GM18909 (cell line): ENCODE data around the gene LNP1.
"Not testable (repeated sequence)": the region's sequence is repeated elsewhere in the genome, so short reads cannot be mapped to it uniquely, and the experiment has no call there.

Experiments
- ATAC-seq: cut with Tn5 transposase; IDR thresholded peaks from one replicate; pipeline ENCODE4 v1.9.1; 2021; ENCODE audit warnings: mild to moderate bottlenecking; ENCODE audit not compliant: unreplicated experiment, poor library complexity

Gene LNP1

DNA sequence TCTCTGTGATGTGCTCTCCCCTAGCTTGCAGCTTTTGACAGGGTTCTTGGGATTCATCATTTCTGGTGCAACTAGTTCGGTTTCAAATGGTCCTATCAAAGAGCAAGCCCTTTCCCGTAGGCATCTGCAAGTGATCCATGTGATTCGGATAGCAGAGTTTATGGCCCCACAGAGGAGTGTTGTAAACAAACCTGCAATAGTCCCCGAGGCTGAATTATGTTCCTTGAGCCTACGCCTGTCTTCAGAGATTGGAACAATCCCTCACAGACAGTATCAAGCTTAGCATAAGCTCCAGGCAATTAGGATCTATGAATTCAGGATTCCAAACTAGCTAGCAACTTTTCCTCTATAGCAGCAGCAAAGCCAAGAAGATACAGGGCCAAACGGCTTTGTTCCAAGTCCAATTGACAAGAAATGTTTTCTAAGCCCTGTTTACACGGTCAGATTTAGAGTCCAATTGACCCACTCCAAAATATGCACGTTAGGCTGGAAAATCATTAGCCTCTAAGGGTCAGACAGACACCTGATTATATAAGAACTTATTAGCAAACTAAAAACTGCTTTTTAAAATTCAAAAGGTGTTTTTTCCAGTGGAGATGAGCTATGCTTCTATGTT, 24.8 kb downstream of the LNP1 start:
- no peak for ATAC-seq

DNA sequence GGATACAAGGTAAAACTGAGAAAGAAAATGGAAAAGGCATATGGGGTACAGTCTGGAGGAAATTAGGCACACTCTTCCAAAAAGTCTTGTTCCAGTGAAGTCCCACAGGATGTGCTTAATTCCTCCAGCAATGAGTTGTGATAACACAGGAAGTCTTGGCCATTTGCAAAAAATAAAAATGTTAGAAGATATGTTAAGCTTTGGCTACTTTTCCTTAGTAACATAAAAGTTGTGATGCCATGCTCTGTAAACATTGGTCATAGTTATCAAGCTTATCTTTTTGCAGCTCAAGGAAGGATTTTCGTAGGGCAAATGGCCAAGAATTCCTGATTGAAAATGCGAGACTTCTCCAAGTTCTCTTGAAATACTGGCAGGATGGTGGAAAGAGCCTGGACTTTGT, 26.4 kb downstream of the LNP1 start:
- no peak for ATAC-seq

DNA sequence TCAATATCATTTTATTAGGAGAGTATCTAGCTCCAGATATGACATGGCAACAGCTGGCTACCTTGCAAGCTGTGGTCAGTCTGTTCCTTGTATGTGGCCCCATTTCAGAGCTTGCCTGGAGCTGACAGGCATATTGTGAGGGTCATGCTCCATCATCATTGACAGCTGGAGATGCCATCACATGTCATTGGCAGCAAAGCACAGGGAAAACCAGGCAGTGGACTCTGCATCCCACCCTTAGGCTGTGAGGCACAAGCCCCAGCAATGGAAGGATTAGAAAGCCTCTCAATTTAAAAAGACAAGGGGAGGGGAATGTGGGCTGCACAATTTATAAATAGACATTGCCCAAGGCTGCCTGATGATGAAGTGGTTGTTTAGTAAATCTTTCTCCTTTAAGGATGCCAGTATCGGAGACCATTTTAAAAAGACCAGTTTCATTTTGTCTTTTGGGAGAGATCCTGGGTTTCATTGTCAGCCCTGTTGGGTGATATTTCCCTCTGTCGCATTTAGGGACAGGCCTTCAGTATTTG, 27.9 kb downstream of the LNP1 start:
- no peak for ATAC-seq

DNA sequence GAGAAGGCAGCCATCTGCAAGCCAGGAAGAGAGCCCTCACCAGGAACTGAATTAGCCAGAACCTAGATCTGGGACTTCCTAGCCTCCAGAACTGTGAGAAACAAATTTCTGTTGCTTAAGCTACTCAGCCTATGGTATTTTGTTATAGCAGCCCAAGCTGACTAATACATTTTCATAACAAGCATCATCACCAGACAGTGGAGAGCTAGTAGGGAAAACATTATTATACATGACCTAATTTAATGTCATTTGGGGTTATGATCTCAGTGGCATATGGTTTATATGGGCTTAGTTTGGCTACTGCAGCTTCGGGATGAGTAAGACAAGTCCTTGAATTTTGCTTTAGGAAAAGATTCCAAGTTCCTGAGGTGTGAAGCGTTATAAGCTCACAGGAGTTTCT, 35.6 kb downstream of the LNP1 start:
- no peak for ATAC-seq

DNA sequence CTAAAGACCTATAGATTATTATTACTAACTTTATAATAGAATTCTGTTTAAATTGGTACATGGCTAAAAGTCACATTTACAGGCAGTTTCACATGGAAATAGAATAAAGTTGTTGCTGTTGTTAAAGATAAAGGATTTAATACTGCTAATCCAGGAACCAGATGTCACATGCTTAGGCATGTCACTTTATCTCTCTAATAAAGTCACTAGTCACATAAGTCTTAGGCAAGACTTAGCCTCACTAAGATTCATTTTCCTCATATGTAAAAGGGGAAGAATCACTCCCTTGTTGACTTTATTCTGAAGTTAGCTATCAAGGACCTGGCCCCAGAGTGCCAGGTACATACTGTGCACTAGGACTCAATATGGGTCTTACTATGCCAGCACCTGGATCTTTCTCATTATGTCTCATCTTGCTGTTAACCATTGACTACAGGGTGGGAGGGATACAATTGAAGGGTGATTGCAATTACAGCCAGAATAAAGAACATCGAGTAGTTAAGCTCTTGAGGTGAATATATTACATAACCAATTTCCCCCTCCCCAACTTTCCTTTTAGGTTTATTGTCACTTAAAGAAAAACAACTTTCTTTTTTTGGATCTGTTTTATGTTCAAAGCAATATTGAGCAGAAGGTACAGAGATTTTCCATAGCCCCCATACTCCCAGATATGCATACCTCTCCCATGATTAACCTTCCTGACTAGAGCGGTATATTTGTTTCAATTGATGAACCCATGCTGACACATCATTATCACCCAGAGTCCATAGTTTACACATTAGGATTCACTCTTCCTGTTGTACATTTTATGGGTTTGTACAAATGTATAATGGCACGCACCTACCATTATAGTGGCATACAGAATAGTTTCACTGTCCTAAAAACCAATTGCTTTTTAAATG, 36.6 kb downstream of the LNP1 start:
- ATAC-seq: no peak

DNA sequence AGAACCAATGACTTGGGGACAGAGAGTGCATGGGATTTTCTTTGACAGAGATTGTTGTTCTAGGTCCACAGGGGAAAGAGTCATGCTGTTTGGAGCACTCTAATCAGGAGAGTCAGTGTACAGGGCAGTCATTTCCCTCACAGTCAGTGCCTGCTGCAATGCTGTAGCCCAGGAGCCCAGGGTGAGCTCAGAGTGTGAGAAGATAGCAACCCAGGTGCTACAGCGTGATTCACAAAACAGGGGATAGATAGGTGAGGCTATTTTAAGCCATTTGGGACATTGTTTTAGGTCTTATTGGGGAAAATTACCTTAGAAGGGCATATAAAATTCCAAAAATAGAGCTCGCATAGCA, 37.3 kb downstream of the LNP1 start:
- no peak for ATAC-seq

DNA sequence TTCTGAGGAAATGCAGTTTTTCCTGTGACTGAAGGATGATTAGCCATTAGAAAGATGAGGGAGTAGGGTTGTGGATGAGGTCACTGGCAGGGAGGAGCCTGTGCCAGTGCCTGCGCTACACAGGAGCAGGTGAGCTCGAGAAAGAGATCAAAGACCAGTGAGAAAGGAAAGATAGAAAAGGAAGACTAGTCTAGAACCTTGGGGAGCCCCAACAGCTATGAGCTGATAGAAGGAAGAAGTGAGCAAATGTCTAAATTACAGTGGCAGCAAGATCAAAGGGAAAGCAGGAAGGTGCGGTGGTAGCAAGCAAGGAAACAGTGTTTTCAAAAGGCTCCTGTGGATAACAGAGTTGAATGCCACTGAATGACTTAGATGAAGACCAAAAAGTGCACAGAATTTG, 39.6 kb downstream of the LNP1 start:
- no peak for ATAC-seq

DNA sequence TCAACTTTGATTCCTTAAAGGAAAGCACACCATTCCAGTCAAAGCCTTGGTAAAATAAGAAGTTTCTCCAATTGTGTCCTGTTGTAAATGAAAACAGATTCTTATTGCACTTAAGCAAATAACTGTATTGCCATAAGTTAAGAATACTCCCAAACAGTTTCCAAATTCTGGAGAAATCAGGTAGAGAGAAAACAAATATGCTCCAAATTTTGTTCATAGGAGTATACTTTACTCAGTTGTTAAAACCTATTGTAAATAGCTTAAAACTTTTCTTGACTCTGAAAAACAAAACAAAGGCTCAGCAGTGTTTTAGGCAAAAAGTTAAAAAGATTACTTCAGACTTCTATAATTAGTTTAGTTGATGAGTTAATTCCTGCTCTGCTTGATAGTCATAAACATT, 42.4 kb downstream of the LNP1 start:
- ATAC-seq: no peak

DNA sequence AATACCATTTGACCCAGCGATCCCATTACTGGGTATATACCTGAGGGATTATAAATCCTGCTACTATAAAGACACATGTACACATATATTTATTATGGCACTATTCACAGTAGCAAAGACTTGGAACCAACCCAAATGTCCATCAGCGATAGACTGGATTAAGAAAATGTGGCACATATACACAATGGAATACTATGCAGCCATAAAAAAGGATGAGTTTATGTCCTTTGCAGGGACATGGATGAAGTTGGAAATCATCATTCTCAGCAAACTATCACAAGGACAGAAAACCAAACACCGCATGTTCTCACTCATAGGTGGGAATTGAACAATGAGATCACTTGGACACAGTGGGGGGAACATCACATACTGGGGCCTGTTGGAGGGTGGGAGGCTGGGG, 45.7 kb downstream of the LNP1 start:
- not testable (repeated sequence) for ATAC-seq

DNA sequence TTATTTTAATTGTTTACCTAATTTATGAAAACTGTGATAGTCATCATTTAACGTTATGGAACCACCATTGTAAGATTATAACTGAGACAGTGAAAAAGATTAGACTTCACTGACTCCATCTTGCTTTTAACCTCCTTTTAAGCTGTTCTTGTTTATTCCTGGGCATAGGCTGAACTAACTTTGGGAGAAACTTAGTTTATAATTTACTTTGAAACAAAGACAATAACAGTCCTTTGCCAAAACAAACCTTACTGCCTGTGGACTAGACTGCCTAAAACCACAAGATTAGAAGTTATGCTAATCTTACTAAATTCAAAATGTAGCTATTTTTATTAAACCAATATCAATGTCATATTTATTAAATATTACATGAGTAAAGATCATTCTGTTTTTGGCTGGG, 46.7 kb downstream of the LNP1 start:
- ATAC-seq: no peak

DNA sequence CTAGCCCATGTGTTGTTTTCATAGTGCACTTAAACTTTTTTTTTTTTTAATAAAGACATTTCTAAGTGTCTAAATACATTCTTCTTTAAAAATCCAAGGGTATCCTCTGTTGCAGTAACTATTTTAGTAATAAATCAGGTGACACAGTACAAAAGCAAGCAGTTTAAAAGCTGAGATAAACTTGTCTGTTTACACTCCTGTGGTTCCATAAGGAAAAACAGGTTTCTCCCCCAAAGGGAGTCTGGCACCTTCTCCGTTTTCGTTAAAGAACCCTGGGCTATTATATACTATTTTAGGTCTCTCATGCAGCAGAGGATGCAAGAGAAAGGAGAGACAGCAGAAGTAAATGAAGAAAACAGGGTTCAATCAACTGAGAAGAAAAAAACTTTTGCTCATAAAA, 47.9 kb downstream of the LNP1 start:
- no peak for ATAC-seq

DNA sequence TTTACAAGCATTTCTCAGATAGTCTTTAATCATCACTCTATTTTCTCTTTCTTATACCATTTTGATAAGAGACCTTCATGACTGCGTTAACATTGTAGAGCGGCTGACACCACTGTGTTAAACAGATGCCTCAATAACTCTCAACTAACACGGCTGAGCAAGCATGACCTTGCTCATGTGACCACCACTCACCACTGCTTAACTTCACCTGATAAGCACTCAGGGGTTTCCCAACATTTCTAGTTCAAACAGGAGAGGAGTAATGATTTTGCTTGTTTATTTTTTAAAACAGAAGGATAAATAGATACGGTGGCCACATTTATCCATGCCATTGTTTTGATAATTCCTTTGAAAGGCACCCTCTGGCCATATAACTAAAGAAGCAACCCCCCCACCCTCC, 53.3 kb downstream of the LNP1 start:
- no peak for ATAC-seq

DNA sequence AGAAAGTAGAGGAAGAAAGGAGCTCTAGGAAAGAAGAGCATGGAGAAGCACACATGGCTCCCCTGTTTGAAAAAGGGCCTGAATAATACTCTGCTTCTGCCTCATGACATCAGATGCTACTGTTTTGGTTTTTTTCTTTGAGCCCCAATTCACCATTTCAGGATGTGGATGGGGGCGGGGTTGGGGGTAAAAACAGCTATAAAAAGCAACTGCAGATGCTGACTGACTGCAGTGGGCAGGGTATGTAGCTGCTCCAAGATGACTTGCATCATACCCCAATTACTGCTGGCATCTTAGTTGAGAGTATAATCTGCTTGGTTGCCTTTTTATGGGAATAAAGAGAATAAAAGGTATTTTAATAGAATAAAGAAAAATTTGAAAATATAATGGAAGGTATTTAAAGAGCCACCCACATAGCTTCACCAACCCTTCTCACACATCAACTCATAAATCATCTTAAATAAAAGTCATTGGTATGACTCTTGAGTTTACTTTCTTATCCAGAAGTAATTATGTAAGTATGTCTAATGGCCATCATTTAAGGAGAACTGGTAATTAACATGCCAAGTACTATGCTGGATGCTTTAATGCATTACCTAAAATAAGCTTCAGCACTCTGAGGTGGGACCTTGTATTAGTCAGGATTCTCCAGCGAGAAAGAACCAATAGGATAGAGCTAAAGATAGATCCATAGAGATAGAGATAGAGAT, 54.7 kb downstream of the LNP1 start:
- ATAC-seq: no peak

DNA sequence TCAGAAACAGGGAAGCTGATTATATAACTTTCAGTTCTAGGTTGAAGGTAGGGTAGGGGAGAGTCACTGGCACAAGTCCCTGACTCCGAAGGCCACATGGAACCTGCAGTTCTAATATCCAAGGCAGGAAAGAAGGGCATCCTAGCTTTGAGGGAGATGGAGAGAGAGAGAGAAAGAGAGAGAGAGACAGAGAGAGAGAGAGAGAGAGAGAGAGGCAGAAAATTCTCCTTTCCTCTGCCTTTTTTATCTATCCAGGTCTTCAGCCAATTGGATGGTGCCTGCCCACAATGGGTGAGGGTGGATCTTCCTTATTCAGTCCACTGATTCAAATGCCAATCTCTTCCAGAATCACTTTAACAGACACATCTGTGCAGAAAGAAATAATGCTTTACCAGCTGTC, 55.4 kb downstream of the LNP1 start:
- ATAC-seq: no peak

DNA sequence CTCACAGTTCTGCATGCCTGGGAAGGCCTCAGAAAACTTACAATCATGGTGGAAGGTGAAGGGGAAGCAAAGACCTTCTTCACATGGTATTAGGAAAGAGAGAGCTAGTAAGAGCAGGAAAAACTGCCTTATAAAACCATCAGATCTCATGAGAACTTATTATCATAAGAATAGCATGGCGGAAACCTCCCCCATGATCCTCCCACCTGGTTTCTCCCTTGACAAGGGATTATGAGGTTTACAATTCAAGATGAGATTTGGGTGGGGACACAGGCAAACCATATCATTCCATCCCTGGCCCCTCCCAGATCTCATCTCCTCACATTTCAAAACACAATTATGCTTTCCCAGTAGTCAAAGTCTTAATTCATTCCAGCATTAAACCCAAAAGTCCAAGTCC, 56.5 kb downstream of the LNP1 start:
- no peak for ATAC-seq

DNA sequence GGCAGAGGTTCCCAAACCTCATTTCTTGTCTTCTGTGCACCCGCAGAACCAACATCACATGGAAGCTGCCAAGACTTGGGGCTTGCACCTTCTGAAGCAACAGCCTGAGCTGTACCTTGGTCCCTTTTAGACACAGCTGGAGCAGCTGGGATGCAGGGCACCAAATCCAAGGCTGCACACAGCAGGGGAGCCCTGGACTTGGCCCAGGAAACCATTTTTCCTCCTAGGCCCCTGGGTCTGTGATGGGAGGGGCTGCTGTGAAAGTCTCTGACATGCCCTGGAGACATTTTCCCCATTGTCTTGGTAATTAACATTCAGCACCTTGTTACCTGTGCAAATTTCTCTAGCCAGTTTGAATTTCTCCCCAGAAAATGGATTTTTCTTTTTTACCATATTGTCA, 57.5 kb downstream of the LNP1 start:
- ATAC-seq: no peak

DNA sequence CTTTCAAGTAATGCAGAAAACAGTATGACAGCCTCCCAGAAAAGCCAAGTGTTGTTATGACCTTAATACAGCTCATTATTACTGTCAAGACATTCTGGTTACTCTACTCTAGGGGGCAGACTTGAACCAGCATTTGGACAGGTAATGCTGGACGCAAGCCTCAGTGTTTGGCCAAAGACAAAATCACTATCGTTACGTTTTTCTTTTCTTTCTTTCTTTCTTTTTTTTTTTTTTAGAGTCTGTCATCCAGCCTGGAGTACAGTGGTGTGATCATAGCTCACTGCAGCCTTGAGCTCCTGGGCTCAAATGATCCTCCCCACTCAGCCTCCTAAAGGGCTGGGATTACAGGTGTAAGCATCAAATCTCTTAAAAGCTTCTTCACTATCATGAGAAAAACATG, 61.7 kb downstream of the LNP1 start:
- peak; percentile 93 for ATAC-seq

DNA sequence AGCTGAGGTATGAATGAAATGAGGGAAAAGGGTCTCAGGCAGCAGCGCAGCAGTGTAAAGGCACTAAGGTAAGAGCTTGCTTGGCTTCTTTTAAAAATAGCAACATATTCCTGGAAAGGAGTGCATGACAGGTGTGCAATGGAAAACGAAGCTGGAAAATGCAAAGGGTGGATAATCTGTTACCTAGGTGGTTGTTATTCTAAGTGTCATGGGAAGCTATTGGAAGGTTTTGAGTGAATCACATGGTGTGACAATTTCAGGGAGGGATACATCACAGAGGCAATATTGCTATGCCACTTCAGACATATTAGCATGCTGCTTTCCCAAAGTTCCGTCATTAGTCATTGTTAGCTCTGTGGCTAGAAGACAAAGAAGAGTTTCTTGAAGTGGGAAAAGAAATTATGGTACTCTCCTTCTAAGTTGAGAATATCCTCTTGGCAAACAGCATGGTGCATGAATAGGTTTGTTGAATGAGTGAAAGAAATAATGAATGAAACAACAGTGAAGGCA, 62.4 kb downstream of the LNP1 start:
- ATAC-seq: no peak

DNA sequence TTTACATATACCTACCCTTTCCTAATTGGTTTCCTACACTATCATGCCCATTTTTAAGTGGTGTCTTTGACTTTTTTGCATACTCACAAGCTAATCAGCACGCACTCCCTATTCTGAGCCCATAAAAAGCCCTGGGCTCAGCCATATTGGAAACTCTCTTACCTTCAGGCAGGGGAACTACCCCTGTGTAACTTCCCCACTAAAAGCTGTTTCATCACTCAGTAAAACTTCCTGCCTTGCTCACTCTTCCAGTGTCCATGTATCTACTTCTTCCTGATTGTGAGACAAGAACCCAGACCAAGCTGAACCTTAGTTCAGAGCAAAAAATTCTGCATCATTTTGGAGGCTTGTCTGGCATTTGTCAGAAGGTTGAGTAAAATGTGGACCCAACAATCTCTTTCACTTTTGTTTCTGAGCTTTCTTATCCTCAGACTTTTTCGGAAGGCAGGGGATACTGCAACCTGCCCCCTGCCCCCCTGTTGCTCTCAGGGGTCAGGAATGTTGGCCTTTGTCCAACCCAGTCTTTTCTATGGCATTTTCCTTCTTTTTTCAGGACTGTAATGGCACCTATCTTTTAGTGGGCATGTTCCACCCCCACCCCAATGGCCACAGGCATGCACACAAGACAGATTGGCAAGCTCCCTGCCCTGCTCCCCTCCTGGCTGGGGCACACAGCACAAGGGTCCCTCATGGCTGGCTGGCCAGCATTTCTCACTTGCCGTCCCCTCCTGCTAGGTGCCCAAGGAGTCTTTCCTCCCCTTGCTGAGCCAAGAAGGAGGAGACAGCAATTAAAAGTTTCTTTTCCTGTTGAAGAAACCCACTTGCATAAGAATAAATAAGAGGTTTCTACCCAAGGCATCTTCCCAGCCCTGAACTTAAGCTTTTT, 64.8 kb downstream of the LNP1 start:
- no peak for ATAC-seq

DNA sequence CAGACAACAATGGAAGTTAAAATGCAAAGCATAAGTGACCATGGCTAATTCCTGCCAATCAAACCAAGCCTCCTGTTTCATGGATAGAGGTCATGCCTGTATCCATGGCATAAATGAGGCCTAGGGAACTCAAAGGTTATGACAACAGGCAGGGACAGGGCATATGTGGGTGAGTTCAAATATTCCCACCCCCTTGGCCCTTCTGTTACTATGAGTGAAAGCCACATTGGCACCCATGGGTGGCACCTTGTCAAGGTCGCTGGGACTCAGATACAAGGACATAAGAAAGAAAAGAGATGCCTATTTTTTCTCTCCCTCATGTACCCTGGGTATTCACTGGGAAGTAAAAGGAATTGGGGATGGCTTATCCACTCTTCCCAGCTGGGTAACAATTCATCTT, 65.8 kb downstream of the LNP1 start:
- ATAC-seq: no peak
